Gastrocnemius medialis (tissue), 4 donors: ENCODE measurements around the gene GPR4.

Source experiments
- POLR2A ChIP-seq, 2 donors: fragments of 450-650 bp; IDR thresholded peaks; one replicate each; pipeline ENCODE4 v1.6.1; 2017; ENCODE audit warnings: antibody characterized with exemption in 2 of 2, mild to moderate bottlenecking in 2 of 2, moderate library complexity in 2 of 2
- TF ChIP-seq, protein P1 (sequence below), 5 experiments: fragments of 450-650 bp in 3 of 5; fragments of 200-600 bp in 2 of 5; sonication (generic) in 2 of 5; IDR thresholded peaks in 4 of 5; conservative IDR thresholded peaks in 1 of 5; 1 replicate in 4 of 5; 2 replicates in 1 of 5; pipeline ENCODE4 v1.5.1; 2016 to 2019; ENCODE audit warnings: antibody characterized with exemption in 5 of 5, mild to moderate bottlenecking in 3 of 5, moderate library complexity in 3 of 5

DNA sequence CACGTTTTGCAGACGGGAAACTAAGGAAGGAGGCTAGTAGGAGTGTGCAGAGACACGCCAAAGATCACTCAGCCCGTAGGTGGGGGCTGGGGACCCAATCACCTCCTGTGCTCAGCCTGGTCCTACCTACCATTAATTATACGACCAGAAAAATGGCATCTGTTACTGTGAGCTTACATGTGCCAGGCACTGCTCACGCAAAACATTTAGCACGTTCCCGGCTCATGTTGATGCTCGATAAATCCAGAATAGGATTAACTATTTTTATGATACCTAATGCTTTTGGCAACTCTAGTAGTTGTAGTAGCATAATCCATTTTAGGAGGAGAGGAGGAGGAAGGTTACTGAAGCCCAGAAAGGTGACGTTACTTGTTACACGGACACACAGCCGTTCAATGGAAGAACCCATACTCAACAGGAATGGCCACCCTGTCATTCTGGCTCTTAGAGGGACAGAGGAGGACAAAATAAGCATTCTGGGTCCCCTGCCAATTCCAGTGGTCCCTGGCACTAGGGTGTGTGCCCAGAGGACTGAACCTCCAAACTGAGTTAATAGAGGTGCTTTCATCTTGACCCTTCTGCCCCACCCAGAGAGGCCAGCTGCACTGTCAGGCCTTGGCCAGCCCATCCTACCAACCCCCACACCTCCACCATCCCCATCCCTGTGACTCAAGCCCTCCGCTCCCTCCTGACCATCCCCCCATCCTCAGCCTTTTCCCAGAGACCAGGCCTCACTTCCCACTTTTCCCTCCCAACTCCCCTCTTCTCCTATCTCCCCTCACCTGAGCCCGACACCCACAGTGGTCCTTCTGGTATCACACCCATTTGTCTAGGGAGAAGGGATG, 42.1 kb upstream of the GPR4 start:
- TF ChIP-seq, protein P1, sequence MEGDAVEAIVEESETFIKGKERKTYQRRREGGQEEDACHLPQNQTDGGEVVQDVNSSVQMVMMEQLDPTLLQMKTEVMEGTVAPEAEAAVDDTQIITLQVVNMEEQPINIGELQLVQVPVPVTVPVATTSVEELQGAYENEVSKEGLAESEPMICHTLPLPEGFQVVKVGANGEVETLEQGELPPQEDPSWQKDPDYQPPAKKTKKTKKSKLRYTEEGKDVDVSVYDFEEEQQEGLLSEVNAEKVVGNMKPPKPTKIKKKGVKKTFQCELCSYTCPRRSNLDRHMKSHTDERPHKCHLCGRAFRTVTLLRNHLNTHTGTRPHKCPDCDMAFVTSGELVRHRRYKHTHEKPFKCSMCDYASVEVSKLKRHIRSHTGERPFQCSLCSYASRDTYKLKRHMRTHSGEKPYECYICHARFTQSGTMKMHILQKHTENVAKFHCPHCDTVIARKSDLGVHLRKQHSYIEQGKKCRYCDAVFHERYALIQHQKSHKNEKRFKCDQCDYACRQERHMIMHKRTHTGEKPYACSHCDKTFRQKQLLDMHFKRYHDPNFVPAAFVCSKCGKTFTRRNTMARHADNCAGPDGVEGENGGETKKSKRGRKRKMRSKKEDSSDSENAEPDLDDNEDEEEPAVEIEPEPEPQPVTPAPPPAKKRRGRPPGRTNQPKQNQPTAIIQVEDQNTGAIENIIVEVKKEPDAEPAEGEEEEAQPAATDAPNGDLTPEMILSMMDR (IDR thresholded peaks at IDR 0.05 in 4 of 5, conservative IDR thresholded peaks at IDR 0.05 in 1 of 5), result no peak
- TF ChIP-seq POLR2A (IDR thresholded peaks at IDR 0.05), result no peak
